ENCODE measurements around the gene CNGA3. TPM values are rescaled to one million over a fixed set of nuclear protein-coding genes. Genes with fewer than 3 reads are reported as not detected.

The CNGA3 gene
- total and polyA plus RNA-seq, 2 experiments from 2014 or later: not detected

DNA sequence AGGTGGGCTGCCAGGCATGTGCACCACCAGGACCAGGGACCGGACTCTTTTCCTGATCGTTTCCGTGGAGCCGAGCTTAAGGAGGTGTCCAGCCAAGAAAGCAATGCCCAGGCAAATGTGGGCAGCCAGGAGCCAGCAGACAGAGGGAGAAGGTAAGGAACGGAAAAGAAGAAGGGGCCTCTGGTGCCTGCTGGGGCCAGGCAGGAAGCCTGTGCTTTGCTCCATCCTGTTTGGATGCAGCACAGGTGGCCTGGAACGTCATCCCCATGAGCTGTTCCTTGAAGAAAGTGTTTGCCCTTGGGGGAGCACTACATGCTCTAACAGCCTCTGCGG is 33.9 kb downstream of the CNGA3 start:
- no peak overlapping the region for H3K27ac ChIP-seq
- H3K9me3 ChIP-seq (ENCODE audit: low read depth): no peaks in the 10 kb centered on the region
- no peak overlapping the region for H3K4me3 ChIP-seq
- H3K4me1 ChIP-seq (ENCODE audit: low read depth): no peaks in the 10 kb centered on the region
- DNase-seq (ENCODE audit: low read depth in 1 of 2, low spot score in 1 of 2): no peak
- no peaks in the 10 kb centered on the region for H3K36me3 ChIP-seq
- no peak for TF ChIP-seq CTCF (IDR thresholded peaks at IDR 0.05; ENCODE audit: low read depth, low read length)
- H3K27me3 ChIP-seq: peaks cover under 1% of the 10 kb centered on the region

GRCh38 chr2:98381494-98381893 is 35.2 kb downstream of the CNGA3 start:
- H3K4me3 ChIP-seq: no peak overlapping the region
- TF ChIP-seq CTCF (IDR thresholded peaks at IDR 0.05; ENCODE audit: low read depth, low read length): no peak
- no peaks in the 10 kb centered on the region for H3K4me1 ChIP-seq (ENCODE audit: low read depth)
- H3K36me3 ChIP-seq: no peaks in the 10 kb centered on the region
- DNase-seq (ENCODE audit: low read depth in 1 of 2, low spot score in 1 of 2): no peak
- H3K27me3 ChIP-seq: no peaks in the 10 kb centered on the region
- H3K27ac ChIP-seq: no peak overlapping the region
- H3K9me3 ChIP-seq (ENCODE audit: low read depth): no peaks in the 10 kb centered on the region

DNA sequence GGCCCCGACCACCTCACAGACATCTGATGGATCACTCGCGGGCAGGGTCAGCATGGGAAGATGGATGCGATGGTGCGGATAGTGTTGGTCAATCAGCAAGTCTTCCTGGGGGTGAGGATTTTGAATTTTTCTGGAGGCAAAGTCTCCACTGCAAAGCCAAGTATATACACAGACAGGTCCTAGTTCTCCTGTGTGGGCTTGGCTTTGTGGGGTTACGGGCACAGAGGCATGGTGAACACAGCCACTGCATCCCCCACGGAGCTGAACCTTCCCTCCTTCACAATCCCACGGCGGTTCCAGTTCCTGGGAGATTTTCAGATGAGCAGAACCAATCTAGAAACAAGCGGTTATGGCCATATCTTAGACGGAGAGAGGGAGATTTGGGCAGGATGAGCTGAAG is 35.8 kb downstream of the CNGA3 start:
- H3K4me1 ChIP-seq (ENCODE audit: low read depth): no peaks in the 10 kb centered on the region

DNA sequence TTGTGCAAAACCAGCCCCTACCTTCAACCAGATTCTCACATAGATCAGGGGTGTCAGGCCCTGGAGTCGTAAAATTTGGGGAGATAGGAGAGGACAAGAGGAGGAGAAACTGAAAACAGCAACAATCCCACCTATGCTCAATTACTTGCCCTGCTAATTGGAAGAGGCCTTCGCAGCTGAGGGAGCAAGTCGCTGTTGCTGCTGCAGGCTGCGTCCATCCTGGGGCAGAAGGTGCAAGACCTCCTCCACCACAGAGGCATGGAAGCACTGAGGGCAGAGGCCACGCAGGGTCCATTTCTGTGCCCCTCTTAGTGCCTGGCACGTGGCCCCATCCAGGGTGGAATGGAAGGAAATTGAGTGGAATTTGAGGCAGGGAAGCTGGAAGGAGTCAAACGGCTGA is 36.5 kb downstream of the CNGA3 start:
- H3K36me3 ChIP-seq: no peaks in the 10 kb centered on the region
- no peak overlapping the region for H3K27ac ChIP-seq
- no peak overlapping the region for H3K4me3 ChIP-seq
- H3K27me3 ChIP-seq: no peaks in the 10 kb centered on the region
- H3K4me1 ChIP-seq (ENCODE audit: low read depth): no peaks in the 10 kb centered on the region
- no peak for DNase-seq (ENCODE audit: low read depth in 1 of 2, low spot score in 1 of 2)
- no peaks in the 10 kb centered on the region for H3K9me3 ChIP-seq (ENCODE audit: low read depth)
- TF ChIP-seq CTCF (IDR thresholded peaks at IDR 0.05; ENCODE audit: low read depth, low read length): no peak

More for the DNA sequence above, 35.8 kb downstream of the CNGA3 start:
- no peak overlapping the region for H3K27ac ChIP-seq
- H3K27me3 ChIP-seq: no peaks in the 10 kb centered on the region
- H3K36me3 ChIP-seq: no peaks in the 10 kb centered on the region
- no peak for TF ChIP-seq CTCF (IDR thresholded peaks at IDR 0.05; ENCODE audit: low read depth, low read length)
- H3K9me3 ChIP-seq (ENCODE audit: low read depth): no peaks in the 10 kb centered on the region
- H3K4me3 ChIP-seq: no peak overlapping the region
- DNase-seq (ENCODE audit: low read depth in 1 of 2, low spot score in 1 of 2): no peak

DNA sequence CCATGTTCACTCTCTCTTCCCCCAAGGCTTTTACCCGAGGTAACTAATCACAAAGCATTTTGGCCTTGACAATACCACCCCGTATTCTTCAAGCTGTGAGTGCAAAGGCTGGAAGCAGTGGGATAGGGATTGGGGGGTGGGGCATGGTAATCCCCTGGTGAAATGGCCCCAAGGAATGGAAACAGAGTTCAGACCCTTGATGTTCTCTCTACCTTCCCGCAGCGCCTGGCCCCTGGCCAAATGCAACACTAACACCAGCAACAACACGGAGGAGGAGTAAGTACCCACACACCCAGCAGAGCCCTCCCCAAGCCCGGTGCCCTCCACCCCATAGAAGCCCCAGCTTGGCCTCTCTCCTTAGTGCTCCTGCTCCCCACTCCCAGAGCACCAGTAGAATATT is 36.9 kb downstream of the CNGA3 start:
- Histone ChIP-seq H3K36me3 (no peaks in the 10 kb centered on the region), H3K4me3 (no peak overlapping the region), H3K27ac (no peak overlapping the region), H3K9me3 (ENCODE audit: low read depth) (no peaks in the 10 kb centered on the region), H3K27me3 (no peaks in the 10 kb centered on the region), H3K4me1 (ENCODE audit: low read depth) (no peaks in the 10 kb centered on the region)
- no peak for DNase-seq (ENCODE audit: low read depth in 1 of 2, low spot score in 1 of 2)
- no peak for TF ChIP-seq CTCF (IDR thresholded peaks at IDR 0.05; ENCODE audit: low read depth, low read length)
